Uterus (tissue), 2 donors: Measurements from ENCODE around the gene HLF.

Experiments
- POLR2A ChIP-seq, 2 donors: fragments of 450-650 bp; IDR thresholded peaks; one replicate each; pipeline ENCODE4 v1.6.1; 2016; ENCODE audit warnings: antibody characterized with exemption in 2 of 2, mild to moderate bottlenecking in 1 of 2, moderate library complexity in 1 of 2
- TF ChIP-seq, protein P1 (sequence below), 4 experiments: fragments of 200-600 bp in 2 of 4; fragments of 450-650 bp in 2 of 4; sonication (generic) in 2 of 4; IDR thresholded peaks; one replicate each; pipeline ENCODE4 v1.5.1; 2016 to 2019; ENCODE audit warnings: antibody characterized with exemption in 4 of 4, mild to moderate bottlenecking in 2 of 4, moderate library complexity in 1 of 4

DNA sequence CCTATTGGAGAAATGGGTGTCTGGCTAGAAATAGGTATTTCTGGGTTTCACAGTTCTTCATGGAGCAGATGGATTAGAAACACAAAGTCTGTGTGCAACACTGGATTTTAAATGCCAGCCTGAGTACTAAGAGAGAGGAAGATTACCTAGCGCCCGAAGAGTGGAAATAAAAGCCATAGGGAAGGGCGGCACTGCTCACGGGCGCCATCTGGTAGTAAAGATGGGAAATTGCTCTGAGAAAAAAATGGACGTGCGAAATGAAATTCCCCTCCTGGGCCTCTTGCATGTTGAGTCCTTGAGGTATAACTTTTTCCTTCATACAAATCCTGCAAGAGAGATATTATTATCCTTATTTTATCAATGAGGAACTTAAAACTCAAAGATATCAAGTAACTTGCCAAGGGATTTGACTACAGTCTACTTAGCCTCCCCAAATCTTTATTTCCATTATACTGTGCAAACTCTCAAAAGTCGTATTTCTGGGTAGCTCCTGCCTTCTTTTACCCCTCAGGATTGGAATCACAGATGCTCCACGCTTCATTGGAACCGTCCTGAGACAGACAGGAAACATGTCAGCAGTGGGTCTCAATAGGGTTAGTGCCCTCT lies 84.1 kb downstream of the HLF start:
- TF ChIP-seq, protein P1, sequence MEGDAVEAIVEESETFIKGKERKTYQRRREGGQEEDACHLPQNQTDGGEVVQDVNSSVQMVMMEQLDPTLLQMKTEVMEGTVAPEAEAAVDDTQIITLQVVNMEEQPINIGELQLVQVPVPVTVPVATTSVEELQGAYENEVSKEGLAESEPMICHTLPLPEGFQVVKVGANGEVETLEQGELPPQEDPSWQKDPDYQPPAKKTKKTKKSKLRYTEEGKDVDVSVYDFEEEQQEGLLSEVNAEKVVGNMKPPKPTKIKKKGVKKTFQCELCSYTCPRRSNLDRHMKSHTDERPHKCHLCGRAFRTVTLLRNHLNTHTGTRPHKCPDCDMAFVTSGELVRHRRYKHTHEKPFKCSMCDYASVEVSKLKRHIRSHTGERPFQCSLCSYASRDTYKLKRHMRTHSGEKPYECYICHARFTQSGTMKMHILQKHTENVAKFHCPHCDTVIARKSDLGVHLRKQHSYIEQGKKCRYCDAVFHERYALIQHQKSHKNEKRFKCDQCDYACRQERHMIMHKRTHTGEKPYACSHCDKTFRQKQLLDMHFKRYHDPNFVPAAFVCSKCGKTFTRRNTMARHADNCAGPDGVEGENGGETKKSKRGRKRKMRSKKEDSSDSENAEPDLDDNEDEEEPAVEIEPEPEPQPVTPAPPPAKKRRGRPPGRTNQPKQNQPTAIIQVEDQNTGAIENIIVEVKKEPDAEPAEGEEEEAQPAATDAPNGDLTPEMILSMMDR (IDR thresholded peaks at IDR 0.05) = peak; percentile 69 to 89 (median 76)
- no peak for TF ChIP-seq POLR2A (IDR thresholded peaks at IDR 0.05)
